Panc1 (cell line): Measurements from ENCODE around the gene SOS2.

Experiments
- TF ChIP-seq, protein P1 (sequence below): fragments of 450-650 bp; IDR thresholded peaks from 2 replicates; pipeline ENCODE4 v1.5.1; 2017; ENCODE audit warnings: mild to moderate bottlenecking
- TF ChIP-seq, protein P2 (sequence below), 2 experiments: IDR thresholded peaks; 2 replicates each; pipeline ENCODE4 v1.6.1; 2011 to 2012; ENCODE audit warnings: low read depth in 2 of 2, control low read depth in 1 of 2, low read length in 1 of 2, mild to moderate bottlenecking in 1 of 2, moderate library complexity in 1 of 2; ENCODE audit not compliant: insufficient read depth in 1 of 2

DNA sequence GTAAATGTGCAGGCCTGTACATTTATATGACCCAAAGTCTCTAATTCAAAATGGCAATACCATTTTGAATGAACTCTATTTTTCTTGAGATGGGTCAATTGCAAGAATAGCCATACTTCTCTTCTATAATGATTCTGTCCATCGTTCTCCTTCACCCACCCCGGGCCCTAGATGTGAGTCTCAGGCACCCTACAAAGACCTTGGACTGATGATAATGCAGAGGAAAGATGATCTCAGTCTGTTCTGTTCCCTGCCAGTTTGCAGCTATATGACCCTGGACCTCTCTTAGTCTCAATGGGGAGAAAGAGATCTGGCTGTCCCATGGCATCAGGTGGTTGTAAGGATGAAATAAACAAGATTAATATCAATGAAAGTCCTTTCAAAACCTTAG, 145.1 kb downstream of the SOS2 start:
- TF ChIP-seq, protein P1, sequence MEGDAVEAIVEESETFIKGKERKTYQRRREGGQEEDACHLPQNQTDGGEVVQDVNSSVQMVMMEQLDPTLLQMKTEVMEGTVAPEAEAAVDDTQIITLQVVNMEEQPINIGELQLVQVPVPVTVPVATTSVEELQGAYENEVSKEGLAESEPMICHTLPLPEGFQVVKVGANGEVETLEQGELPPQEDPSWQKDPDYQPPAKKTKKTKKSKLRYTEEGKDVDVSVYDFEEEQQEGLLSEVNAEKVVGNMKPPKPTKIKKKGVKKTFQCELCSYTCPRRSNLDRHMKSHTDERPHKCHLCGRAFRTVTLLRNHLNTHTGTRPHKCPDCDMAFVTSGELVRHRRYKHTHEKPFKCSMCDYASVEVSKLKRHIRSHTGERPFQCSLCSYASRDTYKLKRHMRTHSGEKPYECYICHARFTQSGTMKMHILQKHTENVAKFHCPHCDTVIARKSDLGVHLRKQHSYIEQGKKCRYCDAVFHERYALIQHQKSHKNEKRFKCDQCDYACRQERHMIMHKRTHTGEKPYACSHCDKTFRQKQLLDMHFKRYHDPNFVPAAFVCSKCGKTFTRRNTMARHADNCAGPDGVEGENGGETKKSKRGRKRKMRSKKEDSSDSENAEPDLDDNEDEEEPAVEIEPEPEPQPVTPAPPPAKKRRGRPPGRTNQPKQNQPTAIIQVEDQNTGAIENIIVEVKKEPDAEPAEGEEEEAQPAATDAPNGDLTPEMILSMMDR: no peak
- TF ChIP-seq, protein P2, sequence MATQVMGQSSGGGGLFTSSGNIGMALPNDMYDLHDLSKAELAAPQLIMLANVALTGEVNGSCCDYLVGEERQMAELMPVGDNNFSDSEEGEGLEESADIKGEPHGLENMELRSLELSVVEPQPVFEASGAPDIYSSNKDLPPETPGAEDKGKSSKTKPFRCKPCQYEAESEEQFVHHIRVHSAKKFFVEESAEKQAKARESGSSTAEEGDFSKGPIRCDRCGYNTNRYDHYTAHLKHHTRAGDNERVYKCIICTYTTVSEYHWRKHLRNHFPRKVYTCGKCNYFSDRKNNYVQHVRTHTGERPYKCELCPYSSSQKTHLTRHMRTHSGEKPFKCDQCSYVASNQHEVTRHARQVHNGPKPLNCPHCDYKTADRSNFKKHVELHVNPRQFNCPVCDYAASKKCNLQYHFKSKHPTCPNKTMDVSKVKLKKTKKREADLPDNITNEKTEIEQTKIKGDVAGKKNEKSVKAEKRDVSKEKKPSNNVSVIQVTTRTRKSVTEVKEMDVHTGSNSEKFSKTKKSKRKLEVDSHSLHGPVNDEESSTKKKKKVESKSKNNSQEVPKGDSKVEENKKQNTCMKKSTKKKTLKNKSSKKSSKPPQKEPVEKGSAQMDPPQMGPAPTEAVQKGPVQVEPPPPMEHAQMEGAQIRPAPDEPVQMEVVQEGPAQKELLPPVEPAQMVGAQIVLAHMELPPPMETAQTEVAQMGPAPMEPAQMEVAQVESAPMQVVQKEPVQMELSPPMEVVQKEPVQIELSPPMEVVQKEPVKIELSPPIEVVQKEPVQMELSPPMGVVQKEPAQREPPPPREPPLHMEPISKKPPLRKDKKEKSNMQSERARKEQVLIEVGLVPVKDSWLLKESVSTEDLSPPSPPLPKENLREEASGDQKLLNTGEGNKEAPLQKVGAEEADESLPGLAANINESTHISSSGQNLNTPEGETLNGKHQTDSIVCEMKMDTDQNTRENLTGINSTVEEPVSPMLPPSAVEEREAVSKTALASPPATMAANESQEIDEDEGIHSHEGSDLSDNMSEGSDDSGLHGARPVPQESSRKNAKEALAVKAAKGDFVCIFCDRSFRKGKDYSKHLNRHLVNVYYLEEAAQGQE (IDR thresholded peaks at IDR 0.05; ENCODE audit: insufficient read depth in 1 of 2, low read depth in 2 of 2, low read length in 1 of 2): no peak
